NCI-H2171 treated with DMSO at 0.1 percent for 48 hours (cell line): Measurements from ENCODE around the gene SPATC1L.
A peak's percentile ranks its signal among the peaks of the same experiment; 100 is the strongest.

Experiments used
- DNase-seq: peaks from one replicate; lab custom pipeline; 2025; lab: John Stamatoyannopoulos, UW

The SPATC1L gene

GRCh38 chr21:46150073-46150472 lies 34.2 kb downstream of the SPATC1L start:
- no peak for DNase-seq

- DNase-seq: no peak
These were observed 34.9 kb downstream of the SPATC1L start for GRCh38 chr21:46149205-46149901.

- DNase-seq: no peak
These were observed 36.2 kb downstream of the SPATC1L start for GRCh38 chr21:46148106-46148505.

GRCh38 chr21:46147429-46147828 lies 36.8 kb downstream of the SPATC1L start:
- peak; percentile 38 for DNase-seq

GRCh38 chr21:46146856-46147255 lies 37.4 kb downstream of the SPATC1L start:
- DNase-seq: no peak

GRCh38 chr21:46145840-46146691 lies 38.2 kb downstream of the SPATC1L start:
- no peak for DNase-seq

GRCh38 chr21:46145159-46145839 lies 39.0 kb downstream of the SPATC1L start:
- DNase-seq: no peak

GRCh38 chr21:46144464-46145070 lies 39.7 kb downstream of the SPATC1L start:
- peak; percentile 76 for DNase-seq

GRCh38 chr21:46142582-46143473 lies 41.4 kb downstream of the SPATC1L start:
- DNase-seq: no peak

GRCh38 chr21:46141767-46142581 lies 42.3 kb downstream of the SPATC1L start:
- no peak for DNase-seq

GRCh38 chr21:46140352-46141003 lies 43.8 kb downstream of the SPATC1L start:
- DNase-seq: peak; percentile 80

- no peak for DNase-seq
These were observed 44.6 kb downstream of the SPATC1L start for GRCh38 chr21:46139686-46140085.

GRCh38 chr21:46138383-46138970 lies 45.8 kb downstream of the SPATC1L start:
- no peak for DNase-seq

GRCh38 chr21:46137908-46138307 lies 46.4 kb downstream of the SPATC1L start:
- no peak for DNase-seq

GRCh38 chr21:46136739-46137349 lies 47.4 kb downstream of the SPATC1L start:
- DNase-seq: no peak

GRCh38 chr21:46135782-46136395 lies 48.4 kb downstream of the SPATC1L start:
- no peak for DNase-seq

GRCh38 chr21:46131838-46132651 lies 52.2 kb downstream of the SPATC1L start:
- no peak for DNase-seq

- DNase-seq: no peak
These were observed 52.7 kb downstream of the SPATC1L start for GRCh38 chr21:46131588-46131837.
